ENCODE data around the gene GLIS1.

The GLIS1 gene

DNA sequence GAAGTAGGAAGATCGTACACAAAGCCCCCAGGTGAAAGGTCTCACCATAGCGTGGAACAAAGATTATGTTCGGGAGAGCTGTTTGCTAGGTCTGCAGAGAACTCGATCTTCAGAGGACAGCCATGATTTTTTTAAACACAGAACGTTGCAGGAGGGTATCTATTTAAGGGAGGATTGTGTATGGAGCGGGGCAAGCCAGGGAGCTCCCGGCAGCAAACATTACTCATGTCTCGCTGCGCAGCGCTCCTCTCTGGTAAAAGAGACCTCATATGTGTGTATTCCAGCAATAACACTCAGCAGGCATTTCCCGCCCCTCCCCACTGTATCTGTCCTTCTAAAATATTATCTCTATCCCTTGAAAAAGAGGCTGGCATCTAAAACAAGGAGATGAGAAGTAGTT is 2.7 kb downstream of the GLIS1 start:
- H3K4me3 ChIP-seq (ENCODE audit: low read depth, low read length) = no peak overlapping the region
- TF ChIP-seq, protein P1, sequence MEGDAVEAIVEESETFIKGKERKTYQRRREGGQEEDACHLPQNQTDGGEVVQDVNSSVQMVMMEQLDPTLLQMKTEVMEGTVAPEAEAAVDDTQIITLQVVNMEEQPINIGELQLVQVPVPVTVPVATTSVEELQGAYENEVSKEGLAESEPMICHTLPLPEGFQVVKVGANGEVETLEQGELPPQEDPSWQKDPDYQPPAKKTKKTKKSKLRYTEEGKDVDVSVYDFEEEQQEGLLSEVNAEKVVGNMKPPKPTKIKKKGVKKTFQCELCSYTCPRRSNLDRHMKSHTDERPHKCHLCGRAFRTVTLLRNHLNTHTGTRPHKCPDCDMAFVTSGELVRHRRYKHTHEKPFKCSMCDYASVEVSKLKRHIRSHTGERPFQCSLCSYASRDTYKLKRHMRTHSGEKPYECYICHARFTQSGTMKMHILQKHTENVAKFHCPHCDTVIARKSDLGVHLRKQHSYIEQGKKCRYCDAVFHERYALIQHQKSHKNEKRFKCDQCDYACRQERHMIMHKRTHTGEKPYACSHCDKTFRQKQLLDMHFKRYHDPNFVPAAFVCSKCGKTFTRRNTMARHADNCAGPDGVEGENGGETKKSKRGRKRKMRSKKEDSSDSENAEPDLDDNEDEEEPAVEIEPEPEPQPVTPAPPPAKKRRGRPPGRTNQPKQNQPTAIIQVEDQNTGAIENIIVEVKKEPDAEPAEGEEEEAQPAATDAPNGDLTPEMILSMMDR (IDR thresholded peaks at IDR 0.05; ENCODE audit: low read depth, low read length) = no peak

DNA sequence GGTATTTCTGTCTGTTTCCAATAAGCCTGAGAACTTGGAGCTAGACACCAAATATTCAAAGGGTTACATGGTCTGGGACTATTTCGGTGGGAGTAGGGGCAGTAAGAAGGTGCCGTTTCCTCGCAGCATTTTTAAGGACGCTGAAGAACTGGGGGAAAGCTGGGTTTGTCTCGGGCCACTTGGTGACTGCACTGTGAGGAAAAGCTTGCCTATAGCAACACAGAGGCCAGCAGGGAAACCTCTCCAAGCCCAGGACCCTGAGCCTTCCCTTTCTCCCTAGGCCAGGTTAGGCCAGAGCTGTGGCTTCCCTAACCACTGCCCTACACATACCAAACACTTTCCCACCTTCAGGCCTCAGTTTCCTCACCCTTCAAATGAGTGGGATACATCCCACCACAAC is 3.3 kb downstream of the GLIS1 start:
- H3K4me3 ChIP-seq (ENCODE audit: low read depth, low read length) = no peak overlapping the region
- TF ChIP-seq, protein P1 (IDR thresholded peaks at IDR 0.05; ENCODE audit: low read depth, low read length) = no peak

DNA sequence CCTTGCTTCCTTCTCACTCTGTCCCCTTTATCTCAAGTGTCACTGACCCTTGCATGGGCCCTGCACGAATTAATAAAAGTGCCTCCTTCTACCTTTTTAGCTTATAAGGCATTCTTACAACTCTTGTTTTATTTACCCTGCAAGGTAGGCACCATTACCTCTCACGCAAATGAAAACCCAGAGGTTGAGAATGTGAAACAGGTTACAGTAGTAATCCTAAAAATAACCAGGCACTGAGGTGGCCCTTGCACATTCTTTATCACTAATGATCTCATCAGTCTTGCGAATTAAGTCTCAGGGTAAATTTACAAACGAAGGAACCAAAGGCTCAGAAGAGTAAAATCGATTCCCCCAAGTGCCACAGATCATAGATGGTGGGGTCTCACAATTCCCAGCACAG is 3.7 kb downstream of the GLIS1 start:
- no peak overlapping the region for H3K4me3 ChIP-seq (ENCODE audit: low read depth, low read length)
- TF ChIP-seq, protein P1 (IDR thresholded peaks at IDR 0.05; ENCODE audit: low read depth, low read length) = no peak

DNA sequence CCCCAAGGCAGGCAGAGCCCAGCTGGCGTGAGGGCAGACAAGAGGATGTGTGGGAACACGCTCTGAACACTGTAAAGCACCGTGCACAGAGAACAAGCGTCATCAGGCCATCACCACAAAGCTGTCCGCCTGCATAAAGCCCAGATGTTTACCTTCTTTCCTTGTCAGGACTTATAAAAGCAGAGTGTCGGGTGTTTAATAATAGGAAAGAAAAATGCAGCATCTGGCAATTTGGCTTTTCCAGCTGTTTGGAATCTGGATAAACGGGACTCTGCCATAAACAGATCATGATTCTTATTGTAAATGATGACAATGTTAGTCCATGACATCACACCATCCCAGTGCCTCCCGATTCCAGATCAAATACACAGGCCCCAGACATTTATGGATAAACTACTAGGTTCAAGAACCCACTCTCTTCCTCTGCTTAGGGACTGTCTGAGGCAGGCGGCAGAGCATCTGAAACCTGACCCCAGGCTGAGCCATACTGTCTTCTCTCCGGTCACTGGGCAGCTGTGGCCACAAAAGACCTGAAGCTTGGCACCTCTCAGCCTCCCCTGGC is 4.2 kb downstream of the GLIS1 start:
- H3K4me3 ChIP-seq (ENCODE audit: low read depth, low read length) = no peak overlapping the region
- TF ChIP-seq, protein P1 (IDR thresholded peaks at IDR 0.05; ENCODE audit: low read depth, low read length) = no peak

DNA sequence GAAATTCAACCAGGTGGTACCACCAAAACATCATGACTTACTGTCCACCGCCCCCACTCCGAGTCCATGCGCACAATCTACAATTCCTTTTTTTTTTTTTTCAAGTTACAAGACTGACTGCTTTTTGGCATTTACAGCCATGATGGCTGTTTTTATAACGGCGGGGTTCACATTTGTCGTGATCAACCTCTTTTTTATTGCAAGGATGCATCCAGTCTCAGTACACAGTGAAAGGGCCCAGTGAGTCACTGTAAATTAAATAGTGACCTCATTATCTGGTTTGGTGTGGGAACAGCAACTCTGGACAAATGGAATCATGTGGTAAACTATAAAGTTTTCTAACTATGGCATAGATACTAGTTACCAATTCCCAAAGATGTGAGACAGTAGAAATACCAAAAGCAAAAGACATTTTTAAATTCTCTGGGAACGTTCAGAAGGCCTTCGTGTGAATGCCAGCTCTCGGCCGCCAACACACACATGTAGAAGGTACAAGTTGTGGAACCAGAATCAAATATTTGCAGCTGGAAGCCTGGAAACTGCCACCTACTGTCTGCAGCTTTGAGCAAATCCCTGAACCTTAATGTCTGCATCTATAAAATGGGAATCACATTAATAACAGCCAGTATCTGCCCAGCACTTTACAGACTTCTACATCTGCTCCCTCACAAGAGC is 4.9 kb downstream of the GLIS1 start:
- no peak overlapping the region for H3K4me3 ChIP-seq (ENCODE audit: low read depth, low read length)
- TF ChIP-seq, protein P1 (IDR thresholded peaks at IDR 0.05; ENCODE audit: low read depth, low read length) = no peak

DNA sequence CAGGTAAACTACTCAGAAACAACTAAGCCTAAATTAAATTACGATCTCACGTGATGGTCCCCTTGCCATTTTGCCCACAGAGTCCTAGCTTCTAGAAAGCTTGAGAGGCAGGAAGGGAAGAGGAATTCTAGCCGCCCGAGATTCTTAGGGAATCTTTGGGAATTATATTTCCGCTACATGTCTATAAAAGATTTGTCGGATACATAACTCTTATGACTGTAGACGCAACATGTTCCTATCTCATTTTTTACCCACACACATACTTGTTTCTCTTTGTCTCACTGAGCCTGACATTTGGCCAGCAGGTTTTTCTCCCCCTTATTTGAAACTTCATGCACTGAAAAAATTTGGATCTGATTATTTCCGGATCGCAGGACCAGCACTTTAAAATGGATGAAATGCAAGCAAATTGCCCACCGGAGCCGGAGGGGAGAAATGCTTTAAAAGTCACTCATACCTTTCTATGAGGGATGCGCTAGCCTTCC is 5.5 kb downstream of the GLIS1 start:
- no peak overlapping the region for H3K4me3 ChIP-seq (ENCODE audit: low read depth, low read length)
- TF ChIP-seq, protein P1 (IDR thresholded peaks at IDR 0.05; ENCODE audit: low read depth, low read length) = no peak

DNA sequence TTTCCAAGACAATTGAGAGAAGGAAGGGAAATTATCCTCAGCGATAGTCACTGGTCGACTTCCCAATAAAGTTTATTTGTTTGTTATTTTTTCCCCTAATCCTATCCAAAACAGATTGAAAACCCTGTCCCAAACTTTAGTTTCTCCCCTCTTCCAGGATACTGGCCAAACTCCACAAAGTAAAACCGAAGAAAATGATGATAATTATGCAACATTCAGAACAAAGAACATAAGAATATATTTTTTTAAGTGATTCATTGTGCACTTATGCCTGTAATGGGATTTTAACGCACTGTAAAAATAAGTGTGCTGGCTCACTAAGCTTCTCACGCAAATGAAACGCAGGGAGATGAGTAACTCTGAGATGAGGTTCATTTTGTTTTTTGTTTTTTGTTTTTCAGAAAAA is 6.0 kb downstream of the GLIS1 start:
- no peak overlapping the region for H3K4me3 ChIP-seq (ENCODE audit: low read depth, low read length)
- TF ChIP-seq, protein P1 (IDR thresholded peaks at IDR 0.05; ENCODE audit: low read depth, low read length) = no peak

All from WI38 (cell line).